ENCODE measurements around the gene LDLRAD4.
"Not testable (repeated sequence)": the region's sequence is repeated elsewhere in the genome, so short reads cannot be mapped to it uniquely, and the experiment has no call there.

LDLRAD4 gene

DNA sequence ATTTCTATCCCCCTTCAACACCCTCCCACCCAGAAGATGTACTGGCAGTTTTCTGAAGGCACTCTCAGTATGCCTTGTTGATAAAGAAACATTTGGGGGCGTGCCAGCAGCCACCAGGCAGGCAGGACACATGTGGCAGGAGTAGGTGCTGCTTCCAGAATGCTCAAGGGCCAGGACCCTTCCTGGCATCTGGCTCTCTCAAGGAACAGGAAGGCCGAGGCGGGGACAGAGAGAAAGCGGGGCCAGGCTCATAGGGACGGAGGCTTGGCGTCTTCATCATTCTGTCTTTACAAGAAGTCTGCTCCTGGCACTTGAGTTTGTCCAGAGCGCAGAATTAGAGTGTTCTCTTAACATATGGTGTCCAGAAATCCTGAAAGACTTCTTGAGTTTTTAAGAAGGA is 386.2 kb downstream of the LDLRAD4 start:
- no peak for DNase-seq (ENCODE audit: low read depth in 4 of 4, low spot score in 1 of 4)

- no peak for DNase-seq (ENCODE audit: low read depth in 4 of 4, low spot score in 1 of 4)
Observed at GRCh38 chr18:13605477-13605876, 386.9 kb downstream of the LDLRAD4 start.

DNA sequence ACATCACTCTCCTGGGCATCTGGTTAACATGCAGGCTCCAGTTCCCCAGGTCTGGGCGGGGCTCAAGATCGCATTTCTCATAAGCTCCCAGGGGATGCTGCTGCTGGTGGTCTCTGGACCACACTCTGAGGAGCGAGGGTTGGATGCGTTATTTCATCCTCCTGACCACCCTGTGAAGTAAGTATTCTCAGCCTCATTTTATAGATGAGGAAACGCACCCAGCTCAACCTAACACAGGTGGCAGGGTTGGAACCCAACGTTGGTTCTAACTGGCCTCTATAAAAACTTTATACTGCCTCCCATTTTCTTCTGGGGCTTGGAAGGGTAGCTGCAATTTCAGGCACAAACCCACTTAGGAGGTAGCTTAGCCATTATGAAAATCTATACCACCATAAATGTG is 387.3 kb downstream of the LDLRAD4 start:
- no peak for DNase-seq (ENCODE audit: low read depth in 4 of 4, low spot score in 1 of 4)

DNA sequence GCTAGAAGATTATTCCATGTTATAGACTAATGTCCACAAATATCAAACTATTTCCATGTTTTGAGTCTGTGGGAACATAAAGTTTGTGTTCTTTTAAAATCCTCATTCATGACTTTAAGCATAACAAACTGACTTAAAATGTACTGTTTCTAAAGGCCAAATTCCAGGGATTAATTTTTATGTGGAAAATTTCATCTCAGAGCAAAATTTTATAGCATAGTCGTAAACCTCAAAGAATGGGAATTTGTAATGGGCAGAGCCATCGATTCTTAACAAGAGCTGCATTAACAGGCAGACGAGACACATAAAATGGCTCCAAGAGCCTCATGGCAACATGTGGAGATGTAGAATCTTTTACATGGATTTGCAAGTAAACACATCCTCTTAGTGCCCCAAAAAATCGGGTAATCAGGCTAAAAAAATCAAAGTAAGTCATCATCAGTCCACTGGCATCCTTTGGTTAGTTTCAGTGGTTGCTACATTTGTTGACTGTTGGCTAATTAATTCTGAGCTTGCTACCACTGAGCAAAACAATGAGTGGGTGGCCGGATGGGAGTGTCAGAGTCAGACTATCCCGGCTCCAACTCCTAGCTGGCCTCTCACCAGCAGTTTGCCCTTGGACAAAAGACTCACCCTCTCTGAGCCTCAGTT is 388.2 kb downstream of the LDLRAD4 start:
- no peak for DNase-seq (ENCODE audit: low read depth in 4 of 4, low spot score in 1 of 4)

DNA sequence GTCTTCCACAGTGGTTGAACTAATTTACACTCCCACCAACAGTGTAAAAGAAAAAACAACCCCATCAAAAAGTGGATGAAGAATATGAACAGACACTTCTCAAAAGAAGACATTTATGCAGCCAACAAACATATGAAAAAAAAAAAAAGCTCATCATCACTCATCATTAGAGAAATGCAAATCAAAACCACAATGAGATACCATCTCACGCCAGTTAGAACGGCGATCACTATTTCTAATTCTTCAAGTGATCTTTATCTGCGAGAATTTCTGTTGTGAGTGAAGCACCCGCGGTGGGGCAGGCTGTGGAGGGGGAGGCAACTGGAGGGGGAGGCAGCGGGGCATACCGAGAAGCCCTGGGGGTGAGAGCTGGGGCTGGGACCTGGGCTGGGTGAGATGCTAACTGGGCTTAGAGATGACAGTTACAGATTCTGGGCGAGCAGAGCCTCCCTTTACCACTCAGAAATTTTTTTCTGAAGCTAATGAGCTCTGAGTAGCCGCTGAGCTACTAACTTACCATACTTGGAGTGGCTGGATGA is 389.5 kb downstream of the LDLRAD4 start:
- not testable (repeated sequence) for DNase-seq (ENCODE audit: low read depth in 4 of 4, low spot score in 1 of 4)

DNA sequence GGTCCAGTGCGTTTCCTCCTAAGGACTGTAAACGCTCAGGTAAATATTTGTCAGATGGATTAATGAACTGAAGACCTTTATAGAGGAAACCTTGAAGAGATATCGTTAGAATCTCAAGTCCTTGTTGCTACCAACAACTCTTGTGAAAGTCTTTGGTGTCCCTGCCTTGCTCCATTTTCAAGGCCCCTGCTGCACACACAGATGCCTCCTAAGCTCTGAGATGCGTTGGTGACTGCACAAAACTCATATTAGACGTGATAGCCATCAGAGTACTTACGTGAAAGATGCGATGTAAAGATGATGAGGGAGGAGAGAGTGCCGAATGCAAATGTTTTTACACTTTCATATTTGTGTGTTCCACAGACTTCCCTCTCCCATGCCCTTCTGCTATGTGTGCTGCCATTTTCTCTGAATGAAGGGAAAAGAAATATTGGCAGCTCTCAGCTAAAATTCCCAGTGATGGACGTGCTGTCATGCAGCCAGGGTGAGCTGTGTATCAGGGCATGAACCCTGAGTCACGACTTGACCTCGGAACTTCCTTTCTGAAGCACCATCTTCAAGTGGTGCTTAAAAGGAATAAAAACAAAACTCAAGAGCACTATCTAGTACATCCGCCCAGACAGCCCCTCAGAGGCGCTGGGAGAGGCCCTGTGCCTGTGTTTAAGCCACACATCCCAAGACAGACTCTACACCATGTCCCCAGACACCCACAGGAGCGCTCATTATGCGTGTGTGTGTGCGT is 390.4 kb downstream of the LDLRAD4 start:
- DNase-seq (ENCODE audit: low read depth in 4 of 4, low spot score in 1 of 4) = no peak

DNA sequence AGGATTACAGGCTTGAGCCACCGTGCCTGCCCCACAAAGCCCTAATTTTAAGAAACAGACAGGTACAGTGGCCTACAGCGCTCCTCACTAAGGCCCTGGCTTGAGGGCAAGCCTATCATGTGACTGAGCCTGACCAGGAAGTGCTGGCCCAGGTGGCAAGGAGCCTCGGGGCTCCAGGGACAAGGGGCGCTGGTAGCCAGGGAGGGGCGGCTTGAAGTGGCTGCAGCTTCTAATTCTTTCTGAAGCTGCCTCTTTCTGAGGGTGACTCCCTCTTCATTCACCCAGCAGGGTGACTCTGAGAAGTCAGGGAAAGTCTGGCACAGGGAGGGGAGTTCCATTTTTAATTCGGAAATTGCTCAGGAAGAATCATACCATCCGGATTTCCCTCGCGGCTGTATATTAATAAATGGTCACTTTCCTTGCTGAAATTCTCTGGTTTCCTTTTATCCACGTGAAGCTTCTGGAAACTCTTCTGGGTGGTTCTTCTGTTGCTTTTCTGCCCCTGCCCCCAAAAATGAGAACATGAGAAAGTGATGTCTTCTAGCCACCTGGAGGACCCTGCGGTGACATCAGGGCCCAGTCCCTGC is 392.1 kb downstream of the LDLRAD4 start:
- no peak for DNase-seq (ENCODE audit: low read depth in 4 of 4, low spot score in 1 of 4)

- DNase-seq (ENCODE audit: low read depth in 4 of 4, low spot score in 1 of 4) = no peak
Observed at GRCh38 chr18:13611142-13611600, 392.6 kb downstream of the LDLRAD4 start.

DNA sequence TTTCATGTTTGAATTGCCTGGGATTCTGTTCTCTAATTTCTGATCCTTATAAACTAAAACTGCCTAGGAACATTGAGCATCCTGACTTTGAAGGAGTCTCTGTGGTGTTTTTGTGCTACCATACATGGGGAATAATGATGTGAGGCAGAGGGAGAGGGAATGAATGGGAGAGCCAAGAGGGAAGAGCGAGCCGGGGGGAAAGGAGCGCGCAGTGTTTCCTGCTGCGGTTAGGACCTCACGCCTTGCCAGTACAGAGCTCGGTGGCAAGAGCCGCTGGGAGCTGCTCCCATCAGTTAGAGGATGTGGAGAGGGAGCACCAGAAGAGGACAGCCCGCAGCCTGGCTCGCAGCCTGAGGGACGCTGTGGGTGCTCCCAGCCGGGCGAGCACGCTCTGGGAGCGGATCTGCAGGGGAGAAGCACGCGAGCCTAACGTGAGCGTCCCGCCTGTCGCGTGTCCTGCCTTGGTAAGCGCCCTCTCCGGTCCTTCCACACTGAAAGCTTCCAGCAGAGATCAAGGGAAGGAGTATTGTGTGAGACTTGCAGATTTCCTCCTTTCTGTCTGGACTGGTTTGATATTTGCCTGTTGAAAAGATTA is 393.1 kb downstream of the LDLRAD4 start:
- DNase-seq (ENCODE audit: low read depth in 4 of 4, low spot score in 1 of 4) = no peak

DNA sequence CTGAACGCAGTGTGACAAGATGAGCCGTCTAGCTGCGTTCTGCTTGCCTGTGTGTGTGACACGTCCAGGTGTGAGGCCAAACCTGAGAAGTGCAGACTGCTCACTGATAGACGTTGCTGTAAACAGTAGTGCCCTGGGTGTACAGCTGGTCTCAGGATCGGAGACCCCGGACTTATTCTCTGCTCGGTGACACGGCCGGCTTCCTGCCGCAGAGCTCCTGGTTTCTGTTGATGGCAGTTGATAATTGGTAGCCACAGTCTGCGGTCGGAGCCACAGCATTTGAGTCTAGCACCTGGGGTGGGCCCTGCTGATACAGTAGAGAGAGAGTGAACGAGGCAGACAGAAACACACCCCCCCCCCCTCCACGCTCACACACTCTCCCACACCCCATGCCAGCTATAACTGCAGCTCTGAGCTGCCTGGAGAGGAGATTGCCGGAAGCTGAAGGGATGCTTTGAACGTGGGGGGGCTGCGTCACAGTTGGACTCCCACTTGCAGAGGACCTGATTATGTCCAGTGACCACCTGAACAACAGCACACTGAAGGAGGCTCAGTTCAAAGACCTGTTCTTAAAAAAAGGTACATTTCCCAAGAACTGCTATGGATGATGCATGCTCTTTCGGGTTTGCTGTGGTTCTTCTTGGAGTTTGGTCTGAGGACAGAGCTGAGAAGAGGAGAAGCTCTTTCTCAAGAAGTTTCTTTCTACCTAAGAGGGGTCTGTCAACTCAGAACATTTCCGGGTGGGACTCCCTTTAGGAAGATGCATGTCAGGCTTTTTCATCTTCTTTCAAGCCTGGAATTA is 393.8 kb downstream of the LDLRAD4 start:
- peak in 3 of 4 experiments; percentile 20 to 59 (median 31) for DNase-seq (ENCODE audit: low read depth in 4 of 4, low spot score in 1 of 4)

DNA sequence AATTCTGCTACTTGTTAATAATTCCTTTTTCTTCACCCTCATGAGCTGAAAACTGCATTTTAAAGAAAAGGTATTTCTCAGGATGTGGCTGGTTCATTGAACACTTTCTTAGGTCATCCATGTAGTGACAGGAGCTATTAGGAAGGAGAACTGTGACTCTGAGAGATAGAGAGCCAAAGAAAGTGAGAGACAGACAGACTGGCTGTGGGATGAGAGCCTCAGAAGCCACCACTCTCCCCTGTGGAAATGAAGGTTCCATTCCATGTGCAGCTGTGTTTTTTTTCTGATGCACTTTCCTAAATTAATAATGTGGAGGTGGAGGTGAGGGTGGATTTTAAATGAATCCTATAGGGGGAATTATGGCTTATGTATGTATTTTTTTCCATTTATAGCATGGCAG is 394.5 kb downstream of the LDLRAD4 start:
- DNase-seq (ENCODE audit: low read depth in 4 of 4, low spot score in 1 of 4) = no peak

DNA sequence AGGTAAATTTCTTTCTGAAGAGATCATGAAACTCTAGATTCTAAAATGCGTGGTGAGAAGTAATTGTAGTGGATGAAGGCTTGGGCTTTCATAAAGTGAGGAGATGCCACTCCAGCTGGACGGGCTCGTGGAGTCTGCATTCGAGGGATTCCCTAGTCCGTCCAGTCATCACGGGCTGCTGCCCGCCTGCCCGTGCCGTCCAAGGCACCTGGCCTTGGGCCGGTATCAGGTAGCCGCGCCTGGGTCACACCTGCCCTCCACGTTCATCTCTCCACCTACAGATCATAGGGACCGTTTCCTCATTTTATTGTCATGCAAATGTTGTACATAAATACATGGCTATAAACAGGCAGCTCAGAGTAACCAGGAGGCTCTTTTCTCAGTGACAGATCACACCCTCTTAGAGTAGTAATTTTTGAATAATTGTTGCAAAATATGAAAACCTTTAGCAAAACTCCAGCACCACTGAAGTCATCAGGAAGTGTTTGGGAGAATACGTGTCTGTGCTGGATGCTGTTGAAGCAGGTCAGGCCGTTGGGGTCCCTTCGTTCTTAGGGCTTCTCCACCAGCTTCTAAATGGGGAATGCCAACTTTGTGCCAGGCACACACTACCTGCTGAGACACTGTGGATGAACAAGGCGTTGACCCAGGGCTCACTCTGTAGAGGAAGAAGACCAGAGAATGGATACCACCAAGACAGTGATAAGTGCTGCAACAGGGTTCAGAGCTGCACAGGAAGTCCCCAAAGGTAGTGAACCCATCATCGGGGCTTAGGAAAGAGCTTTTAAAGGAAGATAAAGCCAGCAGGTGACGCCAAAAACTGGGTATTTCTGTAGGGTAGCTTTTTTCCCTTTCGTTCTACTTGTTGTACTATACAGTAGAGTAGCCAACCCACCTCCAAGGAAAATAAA is 395.3 kb downstream of the LDLRAD4 start:
- no peak for DNase-seq (ENCODE audit: low read depth in 4 of 4, low spot score in 1 of 4)

DNA sequence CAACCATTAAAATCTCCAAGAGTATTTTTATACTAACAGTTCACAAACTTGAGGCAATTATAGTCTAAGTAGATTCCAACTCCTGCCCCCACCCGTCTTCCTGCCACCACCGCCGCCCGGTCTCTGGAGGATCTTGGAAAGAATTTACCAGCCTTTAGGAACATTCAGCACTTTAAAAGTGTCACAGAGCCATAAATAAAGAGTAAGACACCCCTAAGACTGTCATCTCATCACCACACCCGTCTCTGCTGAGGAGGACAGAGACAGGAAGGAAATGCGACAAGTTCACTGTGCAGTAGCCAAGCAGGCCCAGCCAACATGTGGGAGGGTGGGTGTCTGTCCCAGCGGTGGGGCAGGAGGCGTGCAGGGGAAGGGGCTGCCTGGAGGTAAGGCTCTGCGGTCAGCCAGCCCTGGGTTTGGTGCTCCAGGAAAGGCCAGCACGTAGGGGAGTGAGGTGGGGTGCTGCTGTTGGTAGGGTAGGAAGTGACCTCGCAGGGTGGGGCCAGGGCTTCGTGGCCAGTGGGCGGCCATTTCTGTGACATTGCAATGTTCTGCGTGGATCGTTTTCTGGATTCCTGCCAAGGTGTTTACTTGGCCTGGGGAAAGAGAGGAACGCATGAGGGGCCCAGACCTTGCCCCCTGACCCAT is 396.2 kb downstream of the LDLRAD4 start:
- DNase-seq (ENCODE audit: low read depth in 4 of 4, low spot score in 1 of 4) = no peak

DNA sequence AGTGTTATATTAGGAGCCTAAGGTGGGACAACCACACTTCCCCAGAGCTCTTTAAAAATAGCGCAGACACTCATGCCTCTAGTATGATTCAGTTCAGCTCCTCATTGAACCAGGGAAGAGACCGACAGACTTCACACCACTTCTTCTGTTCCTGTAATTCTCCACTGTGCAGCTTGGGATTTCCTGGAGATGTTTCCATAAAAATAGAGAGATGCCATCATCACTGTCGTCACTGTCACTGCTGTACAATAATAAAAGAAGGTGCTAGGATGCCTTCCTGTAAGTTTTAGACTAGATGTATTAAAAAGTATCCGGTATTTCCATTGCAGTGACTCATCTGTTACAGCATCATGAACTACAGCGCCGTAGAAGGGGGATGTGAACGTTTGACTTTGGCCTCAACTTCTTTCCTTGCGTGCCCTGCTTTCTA is 396.9 kb downstream of the LDLRAD4 start:
- no peak for DNase-seq (ENCODE audit: low read depth in 4 of 4, low spot score in 1 of 4)

DNA sequence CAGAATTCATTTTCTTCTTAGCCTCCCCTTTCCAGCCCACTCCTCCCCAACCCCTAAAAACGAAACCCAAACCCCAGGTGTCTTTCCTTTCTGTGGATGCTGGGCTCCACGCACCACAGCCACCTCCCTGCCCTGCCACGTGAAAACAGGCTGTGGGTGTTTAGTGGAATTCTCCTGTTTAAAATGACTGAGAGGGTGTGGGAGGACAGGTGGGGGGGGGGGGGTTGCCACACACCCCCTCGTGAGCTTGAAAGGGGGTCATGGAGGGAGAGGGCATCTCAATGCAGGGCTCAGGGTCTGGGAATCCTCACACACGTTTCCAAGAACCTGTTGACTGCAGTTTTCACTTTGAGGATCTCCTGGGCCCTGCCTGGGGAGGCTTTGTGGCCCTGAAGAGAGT is 397.5 kb downstream of the LDLRAD4 start:
- no peak for DNase-seq (ENCODE audit: low read depth in 4 of 4, low spot score in 1 of 4)

DNA sequence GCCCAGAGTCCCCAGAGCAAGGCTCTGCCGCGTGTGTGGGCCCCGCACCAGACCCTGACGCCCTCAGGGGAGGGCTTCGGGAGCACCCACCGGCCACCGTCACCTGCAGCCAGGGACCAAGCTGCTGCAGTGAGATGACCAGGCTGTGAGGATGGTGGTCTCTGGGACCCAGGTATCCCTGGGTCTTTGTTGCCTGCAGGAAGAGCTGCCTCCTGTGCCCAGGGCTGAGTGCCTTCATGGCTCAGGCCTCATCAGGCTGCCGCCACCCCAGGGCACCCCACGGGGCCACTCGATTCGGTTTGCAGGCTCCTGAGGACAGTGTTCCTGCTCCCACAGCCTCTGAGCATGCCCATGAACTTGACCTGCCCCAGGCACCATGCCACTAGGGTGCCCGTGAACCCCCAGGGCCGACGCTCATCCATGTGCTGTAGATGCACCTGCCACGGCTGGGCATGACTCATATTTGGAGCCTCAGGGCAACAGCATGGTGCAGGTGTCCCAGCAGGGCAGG is 398.0 kb downstream of the LDLRAD4 start:
- no peak for DNase-seq (ENCODE audit: low read depth in 4 of 4, low spot score in 1 of 4)

- DNase-seq (ENCODE audit: low read depth in 4 of 4, low spot score in 1 of 4) = no peak
Observed at GRCh38 chr18:13617826-13618515, 399.4 kb downstream of the LDLRAD4 start.

GRCh38 chr18:13618760-13619438 is 400.3 kb downstream of the LDLRAD4 start:
- DNase-seq (ENCODE audit: low read depth in 4 of 4, low spot score in 1 of 4) = no peak

Data from stimulated activated CD4-positive, alpha-beta T cell treated with anti-CD3 and anti-CD28 coated beads, Interleukin-1b, Interleukin-23, amount 100 ng/mL, for 24 hours (primary cell).